GM19324 (cell line): ENCODE measurements around the gene PPP1R18.
"Not testable (repeated sequence)": the region's sequence is repeated elsewhere in the genome, so short reads cannot be mapped to it uniquely, and the experiment has no call there.

ENCODE experiments used
- ATAC-seq: cut with Tn5 transposase; IDR thresholded peaks from one replicate; pipeline ENCODE4 v1.9.1; 2021; ENCODE audit warnings: mild to moderate bottlenecking, moderate library complexity; ENCODE audit not compliant: unreplicated experiment, low FRiP score

Gene PPP1R18

GRCh38 chr6:30686009-30686907 is at the start of gene PPP1R18:
TSS of gene PPP1R18 (minus strand) at chr6:30686645. CDS start at chr6:30686018, 627 bp downstream.
- ATAC-seq = peak; percentile 30

- ATAC-seq = no peak
Observed at GRCh38 chr6:30735668-30736314, 49.3 kb upstream of the PPP1R18 start.

GRCh38 chr6:30732237-30732943 is 45.9 kb upstream of the PPP1R18 start:
- ATAC-seq = no peak

GRCh38 chr6:30730601-30731435 is 44.4 kb upstream of the PPP1R18 start:
- ATAC-seq = peak; percentile 44

- no peak for ATAC-seq
Observed at GRCh38 chr6:30727920-30728553, 41.6 kb upstream of the PPP1R18 start.

GRCh38 chr6:30726506-30727413 is 40.3 kb upstream of the PPP1R18 start:
- ATAC-seq = no peak

GRCh38 chr6:30725713-30726505 is 39.5 kb upstream of the PPP1R18 start:
- ATAC-seq = no peak

- no peak for ATAC-seq
Observed at GRCh38 chr6:30724906-30725667, 38.6 kb upstream of the PPP1R18 start.

- not testable (repeated sequence) for ATAC-seq
Observed at GRCh38 chr6:30723843-30724741, 37.6 kb upstream of the PPP1R18 start.

GRCh38 chr6:30723159-30723842 is 36.9 kb upstream of the PPP1R18 start:
- not testable (repeated sequence) for ATAC-seq

GRCh38 chr6:30722280-30723112 is 36.1 kb upstream of the PPP1R18 start:
- ATAC-seq = no peak

GRCh38 chr6:30722025-30722279 is 35.5 kb upstream of the PPP1R18 start:
- not testable (repeated sequence) for ATAC-seq

- ATAC-seq = peak; percentile 44
Observed at GRCh38 chr6:30721198-30722024, 35.0 kb upstream of the PPP1R18 start.

GRCh38 chr6:30720738-30721197 is 34.3 kb upstream of the PPP1R18 start:
- no peak for ATAC-seq
